Stimulated activated CD4-positive, alpha-beta T cell treated with anti-CD3 and anti-CD28 coated beads, Interleukin-2, amount 100 ng/mL, for 4 hours (primary cell): ENCODE results near the gene NUMA1.

Experiments
- DNase-seq: peaks from one replicate; pipeline ENCODE4 v3.0.0-alpha.2; 2020; ENCODE audit warnings: low read depth

The NUMA1 gene

GRCh38 chr11:71976551-71976950 is 103.8 kb downstream of the NUMA1 start:
- DNase-seq, result no peak

- DNase-seq, result no peak
These were observed 108.7 kb downstream of the NUMA1 start for GRCh38 chr11:71971680-71972079.

- no peak for DNase-seq
These were observed 115.7 kb downstream of the NUMA1 start for GRCh38 chr11:71964641-71965040.

GRCh38 chr11:71963468-71963867 is 116.9 kb downstream of the NUMA1 start:
- DNase-seq, result no peak

DNA sequence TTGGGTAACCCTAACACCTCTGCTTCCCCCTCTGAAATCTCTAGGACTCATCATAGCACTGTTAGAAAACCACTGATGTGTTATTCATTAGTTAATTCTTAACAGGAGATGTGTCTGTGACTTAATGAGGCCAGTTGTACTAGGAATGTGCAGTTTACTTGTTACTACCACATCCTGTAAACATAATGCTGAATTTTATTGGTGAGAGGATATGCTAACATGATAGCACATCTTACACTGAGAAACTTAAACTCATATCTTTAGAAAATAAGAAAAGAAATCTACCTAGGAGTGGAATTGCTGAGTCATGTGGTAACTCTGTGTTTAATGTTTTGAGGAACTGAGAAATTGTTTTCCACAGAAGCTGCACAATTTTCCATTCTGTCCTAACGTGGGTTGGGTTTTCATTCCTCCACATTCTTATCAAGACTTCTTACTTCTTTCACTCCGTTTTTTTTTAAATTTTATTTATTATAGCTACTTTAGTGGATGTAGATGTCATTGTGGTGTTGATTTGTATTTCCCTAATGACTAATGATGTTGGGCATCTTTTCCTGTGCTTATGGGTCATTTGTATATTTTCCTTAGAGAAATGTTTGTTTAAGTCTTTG is 117.8 kb downstream of the NUMA1 start:
- no peak for DNase-seq

- no peak for DNase-seq
These were observed 124.4 kb downstream of the NUMA1 start for GRCh38 chr11:71955898-71956456.
